Cardiac fibroblast (primary cell): ENCODE results near the gene ST6GALNAC6.

Source experiments
- DNase-seq, 2 donors: peaks; one replicate each; pipeline versions ENCODE4 v3.0.0 to v3.0.0-alpha.2; 2010; ENCODE audit warnings: low read depth in 2 of 2
- H3K4me3 ChIP-seq, 2 donors: replicated peaks in 1 of 2; 1 replicate in 1 of 2; 2 replicates in 1 of 2; pipeline ENCODE4 v1.5.1; 2011; ENCODE audit warnings: low read depth in 2 of 2, low read length in 2 of 2, mild to moderate bottlenecking in 2 of 2, moderate library complexity in 1 of 2
- TF ChIP-seq, protein P1 (sequence below): IDR thresholded peaks from one replicate; pipeline ENCODE4 v1.5.1; 2011; ENCODE audit warnings: low read depth, mild to moderate bottlenecking, low read length, inconsistent platforms

The ST6GALNAC6 gene

DNA sequence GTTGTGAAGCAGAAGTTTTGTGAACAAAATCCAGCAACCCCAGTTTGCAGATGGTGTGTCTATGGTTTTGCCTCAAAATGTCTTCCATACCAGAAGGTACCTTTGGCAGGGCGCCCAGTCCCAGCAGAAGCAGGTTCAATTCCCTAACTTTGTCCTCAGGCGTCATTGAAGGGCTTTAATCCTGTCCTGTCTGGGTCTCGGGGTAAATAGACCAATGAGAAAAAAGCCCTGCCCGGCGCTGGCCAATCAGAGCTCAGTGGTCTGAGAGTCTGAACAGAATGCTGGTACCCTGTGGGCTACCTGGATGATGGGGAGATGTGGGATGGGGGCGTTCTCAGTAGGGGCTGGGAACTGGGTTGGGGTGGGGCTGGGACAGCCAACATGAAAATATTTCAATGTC lies 23.6 kb upstream of the ST6GALNAC6 start:
- H3K4me3 ChIP-seq: no peak overlapping the region
- TF ChIP-seq, protein P1, sequence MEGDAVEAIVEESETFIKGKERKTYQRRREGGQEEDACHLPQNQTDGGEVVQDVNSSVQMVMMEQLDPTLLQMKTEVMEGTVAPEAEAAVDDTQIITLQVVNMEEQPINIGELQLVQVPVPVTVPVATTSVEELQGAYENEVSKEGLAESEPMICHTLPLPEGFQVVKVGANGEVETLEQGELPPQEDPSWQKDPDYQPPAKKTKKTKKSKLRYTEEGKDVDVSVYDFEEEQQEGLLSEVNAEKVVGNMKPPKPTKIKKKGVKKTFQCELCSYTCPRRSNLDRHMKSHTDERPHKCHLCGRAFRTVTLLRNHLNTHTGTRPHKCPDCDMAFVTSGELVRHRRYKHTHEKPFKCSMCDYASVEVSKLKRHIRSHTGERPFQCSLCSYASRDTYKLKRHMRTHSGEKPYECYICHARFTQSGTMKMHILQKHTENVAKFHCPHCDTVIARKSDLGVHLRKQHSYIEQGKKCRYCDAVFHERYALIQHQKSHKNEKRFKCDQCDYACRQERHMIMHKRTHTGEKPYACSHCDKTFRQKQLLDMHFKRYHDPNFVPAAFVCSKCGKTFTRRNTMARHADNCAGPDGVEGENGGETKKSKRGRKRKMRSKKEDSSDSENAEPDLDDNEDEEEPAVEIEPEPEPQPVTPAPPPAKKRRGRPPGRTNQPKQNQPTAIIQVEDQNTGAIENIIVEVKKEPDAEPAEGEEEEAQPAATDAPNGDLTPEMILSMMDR: no peak

DNA sequence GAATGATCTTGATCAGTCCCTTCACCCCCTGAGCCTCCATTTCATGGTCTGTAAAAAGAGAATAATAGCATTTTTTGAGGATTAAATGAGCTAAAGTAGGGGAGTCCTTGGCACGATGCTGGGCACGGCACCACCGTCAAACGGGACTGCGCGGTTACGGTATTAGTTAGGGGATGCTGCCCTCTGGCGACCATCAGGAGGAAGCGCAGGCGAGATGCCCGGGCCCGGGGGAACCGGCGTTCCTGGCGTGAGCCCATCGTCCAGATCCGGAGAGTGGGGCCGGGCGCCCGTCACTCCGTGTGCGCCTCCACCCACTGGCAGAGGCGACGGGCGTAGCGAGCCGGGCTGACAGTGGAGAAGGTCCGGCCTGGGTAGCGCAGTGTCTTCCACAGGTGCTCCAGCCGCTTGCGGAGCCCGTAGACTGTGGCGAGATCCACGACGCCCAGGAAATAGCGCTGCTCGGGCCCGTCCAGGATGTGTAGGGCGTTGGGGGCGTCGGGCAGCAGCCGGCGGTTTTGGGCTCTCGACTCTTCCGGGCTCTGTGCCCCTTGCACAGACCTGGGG lies 22.2 kb upstream of the ST6GALNAC6 start:
- DNase-seq: peak; percentile 65 to 66
- TF ChIP-seq, protein P1: peak; percentile 79
- H3K4me3 ChIP-seq: peak overlapping the region; percentile 18 to 42

More for the DNA sequence above, 23.6 kb upstream of the ST6GALNAC6 start:
- DNase-seq: no peak

DNA sequence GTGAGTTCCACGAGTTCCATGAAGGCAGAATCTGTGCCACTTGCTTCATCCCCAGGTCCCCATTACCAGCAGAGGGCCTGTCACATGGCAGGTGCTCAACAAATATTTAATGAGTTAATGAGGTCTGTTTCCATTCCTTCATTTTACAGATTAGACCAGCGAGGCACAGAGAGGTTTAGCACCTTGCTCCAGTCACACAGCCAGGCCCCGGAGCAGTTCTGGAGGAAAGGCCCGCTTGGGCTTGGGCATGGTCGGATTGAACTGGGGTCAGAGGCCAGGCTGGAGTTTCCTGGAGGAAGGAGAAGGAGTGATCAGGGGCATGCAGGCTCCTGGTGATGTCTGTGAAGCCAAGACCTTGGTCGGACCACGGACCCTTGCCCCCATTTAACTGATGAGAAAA lies 21.4 kb upstream of the ST6GALNAC6 start:
- no peak overlapping the region for H3K4me3 ChIP-seq
- TF ChIP-seq, protein P1: no peak

DNA sequence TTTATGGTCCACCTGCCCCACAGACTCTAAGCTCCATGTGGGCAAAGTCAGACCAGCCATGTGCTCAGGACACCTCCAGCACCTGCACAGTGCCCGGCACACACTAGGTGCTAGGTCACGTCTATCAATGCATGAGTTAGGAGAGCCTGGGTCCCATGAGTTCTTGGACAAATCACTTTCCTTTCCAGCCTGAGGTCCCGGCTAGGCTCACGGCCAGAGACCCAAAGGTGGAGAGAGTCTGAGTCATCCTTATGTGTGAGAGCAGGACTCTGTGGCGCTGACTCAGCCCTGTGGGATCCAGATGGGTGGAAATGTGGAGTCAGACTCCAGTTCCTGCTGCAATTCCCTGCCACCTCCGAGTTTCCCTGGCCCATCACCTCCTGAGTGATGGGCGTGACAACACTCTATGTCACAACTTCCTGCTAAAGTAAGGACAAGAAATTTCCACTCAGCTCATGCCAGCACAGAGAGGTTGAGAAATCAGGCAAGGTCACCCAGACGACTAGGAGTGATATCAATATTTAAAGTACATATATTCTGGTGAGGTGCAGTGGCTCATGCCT lies 19.9 kb upstream of the ST6GALNAC6 start:
- TF ChIP-seq, protein P1: no peak
- peak; percentile 98 to 100 for DNase-seq
- H3K4me3 ChIP-seq: no peak overlapping the region

More for the DNA sequence above, 21.4 kb upstream of the ST6GALNAC6 start:
- no peak for DNase-seq

DNA sequence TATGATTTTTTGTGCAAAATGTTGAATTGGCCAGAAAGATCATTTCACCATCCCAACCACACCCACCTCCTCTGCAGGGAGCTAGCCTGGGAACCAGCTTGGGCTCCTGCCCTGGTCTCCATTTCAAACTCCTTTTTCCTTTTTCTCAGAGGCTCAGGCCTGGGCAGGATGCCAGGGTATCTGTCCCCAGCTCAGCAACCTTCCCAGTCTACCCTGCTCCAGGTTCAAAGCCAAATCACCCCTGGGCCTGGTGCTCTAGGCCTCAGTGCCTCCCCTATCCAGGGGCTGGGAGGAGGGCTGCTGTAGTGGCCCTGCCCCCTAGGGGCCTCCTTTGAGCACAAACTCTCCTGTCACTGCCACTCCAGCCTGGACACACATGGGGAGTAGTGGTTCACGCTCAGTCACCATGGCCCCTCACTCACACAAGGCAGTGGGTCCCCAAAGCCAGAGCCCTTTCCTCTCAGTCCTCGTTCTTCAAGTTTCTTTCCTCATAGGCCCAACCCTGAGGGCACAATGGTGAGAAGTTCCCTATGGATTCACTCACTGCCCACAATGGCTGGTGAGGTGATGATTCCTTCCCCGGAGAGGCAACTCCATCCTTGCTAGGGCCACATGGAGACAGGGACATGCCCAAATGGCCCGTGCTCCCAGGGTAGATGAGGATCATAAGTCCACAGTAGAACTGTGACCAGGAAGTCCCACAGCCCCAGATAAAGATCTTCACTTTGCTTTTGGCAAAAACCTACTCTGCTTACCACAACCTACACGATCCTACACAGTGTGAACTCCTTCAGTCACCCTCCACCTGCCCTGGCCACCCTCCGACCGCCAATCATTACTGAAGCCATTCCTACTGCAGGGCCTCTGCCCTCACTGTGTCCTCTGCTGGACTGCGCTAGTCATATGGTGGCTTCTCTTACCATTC lies 19.0 kb upstream of the ST6GALNAC6 start:
- H3K4me3 ChIP-seq: no peak overlapping the region
- DNase-seq: peak; percentile 54 to 81
- TF ChIP-seq, protein P1: no peak

DNA sequence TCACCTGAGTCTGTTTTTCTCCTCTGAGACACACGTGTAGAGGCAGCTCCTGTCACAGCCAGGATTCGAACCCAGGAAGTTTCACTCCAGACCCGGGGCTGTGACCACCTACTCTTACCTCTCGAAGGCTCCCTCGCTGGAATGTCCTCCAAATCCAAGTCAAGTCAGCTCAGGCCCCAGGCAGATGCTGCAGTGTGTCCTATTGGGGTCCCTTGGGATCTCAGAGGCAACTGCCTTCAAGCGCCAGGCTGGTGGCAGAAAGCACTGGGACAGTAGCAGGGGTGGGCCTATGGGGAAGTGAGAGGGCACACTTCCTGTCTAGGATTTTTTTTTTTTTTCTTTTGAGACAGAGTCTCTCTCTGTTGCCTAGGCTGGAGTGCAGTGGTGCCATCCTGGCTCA lies 18.2 kb upstream of the ST6GALNAC6 start:
- no peak for DNase-seq
- TF ChIP-seq, protein P1: no peak
- H3K4me3 ChIP-seq: no peak overlapping the region
